ENCODE data around the gene REEP3.

REEP3 gene

GRCh38 chr10:63502832-63503231 is 18.4 kb upstream of the REEP3 start:
- Histone ChIP-seq H2AFZ (ENCODE audit: low read length) (no peak overlapping the region), H4K20me1 (ENCODE audit: insufficient read depth, low read length, poor library complexity, severe bottlenecking) (peaks cover 17% of the 10 kb centered on the region), H3K9ac (ENCODE audit: low read depth, low read length, poor library complexity, severe bottlenecking) (no peak overlapping the region), H3K79me2 (ENCODE audit: insufficient read depth, low read length) (peaks cover 72% of the 10 kb centered on the region), H3K36me3 (ENCODE audit: insufficient read depth, low read length) (peaks cover 6% of the 10 kb centered on the region; the same call in 1 of the 2 replicates), H3K9me2 (replicated peaks; ENCODE audit: low read depth, low read length) (no peaks in the 10 kb centered on the region), H3K27me3 (ENCODE audit: insufficient read depth, low read length, poor library complexity, severe bottlenecking) (no peaks in the 10 kb centered on the region), H3K9me3 (ENCODE audit: insufficient read depth, low read depth, low read length) (no peaks in the 10 kb centered on the region), H3K4me3 (ENCODE audit: low read length, poor library complexity, severe bottlenecking) (no peak overlapping the region), H3F3A (ENCODE audit: low read depth) (no peaks in the 10 kb centered on the region), H3K4me1 (ENCODE audit: insufficient read depth, low read length, poor library complexity, severe bottlenecking) (peaks cover 9% of the 10 kb centered on the region), H3K4me2 (ENCODE audit: low read depth, low read length, poor library complexity, severe bottlenecking) (no peak overlapping the region)
- TF ChIP-seq EZH2phosphoT487 (IDR thresholded peaks at IDR 0.05; ENCODE audit: borderline replicate concordance), result no peak
- no peak for TF ChIP-seq CTCF (conservative IDR thresholded peaks at IDR 0.05; ENCODE audit: low read length)

DNA sequence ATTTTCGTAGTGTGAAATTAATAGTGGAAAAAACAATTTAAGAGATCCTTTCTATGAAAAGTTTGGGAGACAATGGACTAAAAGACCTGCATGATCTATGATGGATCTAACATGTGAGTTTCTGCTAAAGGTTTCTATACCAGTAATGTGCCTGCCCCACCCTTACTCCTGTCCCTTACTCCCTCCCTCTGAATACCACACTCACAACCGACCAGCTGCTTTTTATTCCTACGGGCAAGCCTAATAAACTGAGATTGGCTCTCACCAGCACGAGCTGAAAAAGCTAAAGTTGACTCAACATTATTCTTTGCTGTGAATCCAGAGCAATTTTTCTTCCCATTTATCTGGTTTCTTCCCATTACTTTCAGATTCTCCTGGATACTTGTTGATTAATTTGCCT is 17.8 kb upstream of the REEP3 start:
- no peaks in the 10 kb centered on the region for H3K9me2 ChIP-seq (replicated peaks; ENCODE audit: low read depth, low read length)
- H3F3A ChIP-seq (ENCODE audit: low read depth), result no peaks in the 10 kb centered on the region
- H2AFZ ChIP-seq (ENCODE audit: low read length), result no peak overlapping the region
- peaks cover 69% of the 10 kb centered on the region for H3K79me2 ChIP-seq (ENCODE audit: insufficient read depth, low read length)
- no peaks in the 10 kb centered on the region for H3K27me3 ChIP-seq (ENCODE audit: insufficient read depth, low read length, poor library complexity, severe bottlenecking)
- peaks cover 17% of the 10 kb centered on the region for H4K20me1 ChIP-seq (ENCODE audit: insufficient read depth, low read length, poor library complexity, severe bottlenecking)
- H3K9ac ChIP-seq (ENCODE audit: low read depth, low read length, poor library complexity, severe bottlenecking), result no peak overlapping the region
- H3K4me1 ChIP-seq (ENCODE audit: insufficient read depth, low read length, poor library complexity, severe bottlenecking), result peaks cover 9% of the 10 kb centered on the region
- H3K9me3 ChIP-seq (ENCODE audit: insufficient read depth, low read depth, low read length), result no peaks in the 10 kb centered on the region
- H3K36me3 ChIP-seq (ENCODE audit: insufficient read depth, low read length), result peaks cover 6% of the 10 kb centered on the region; the same call in 1 of the 2 replicates
- TF ChIP-seq CTCF (conservative IDR thresholded peaks at IDR 0.05; ENCODE audit: low read length) (no peak), EZH2phosphoT487 (IDR thresholded peaks at IDR 0.05; ENCODE audit: borderline replicate concordance) (no peak)
- no peak overlapping the region for H3K4me3 ChIP-seq (ENCODE audit: low read length, poor library complexity, severe bottlenecking)
- no peak overlapping the region for H3K4me2 ChIP-seq (ENCODE audit: low read depth, low read length, poor library complexity, severe bottlenecking)

DNA sequence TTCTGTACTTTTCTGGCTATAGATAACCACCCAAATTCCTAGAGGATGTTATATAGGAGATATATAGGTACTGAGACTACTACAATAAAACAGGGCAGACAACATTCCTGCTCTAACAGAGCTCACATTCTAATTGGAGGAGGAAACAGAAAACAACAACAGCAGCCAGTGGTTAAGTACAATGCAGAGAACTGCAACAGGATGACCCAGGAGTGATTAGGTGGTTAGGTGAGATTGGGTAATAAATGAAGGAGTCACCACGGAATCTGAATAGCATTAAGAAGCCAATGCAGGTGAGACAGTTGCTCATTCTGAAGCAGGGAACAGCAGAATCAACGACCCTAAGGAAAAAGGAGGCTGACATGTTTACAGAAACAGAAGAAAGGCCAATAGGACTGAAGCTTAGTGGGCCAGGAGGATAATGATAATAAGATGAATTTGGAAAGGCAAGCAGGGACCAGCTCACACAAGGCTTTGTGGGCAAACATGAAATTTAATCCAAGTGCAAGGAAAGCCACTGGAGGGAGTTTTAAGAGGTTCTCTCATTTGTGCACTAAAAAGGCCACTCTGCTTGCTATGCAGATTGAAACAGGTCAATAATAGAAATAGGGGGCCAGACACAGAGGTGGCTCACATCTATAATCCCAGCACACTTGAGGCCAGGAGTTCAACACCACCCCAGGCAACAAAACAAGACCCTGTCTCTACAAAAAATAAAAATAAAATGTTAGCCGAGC is 16.9 kb upstream of the REEP3 start:
- H3K9ac ChIP-seq (ENCODE audit: low read depth, low read length, poor library complexity, severe bottlenecking), result no peak overlapping the region
- H4K20me1 ChIP-seq (ENCODE audit: insufficient read depth, low read length, poor library complexity, severe bottlenecking), result peaks cover 12% of the 10 kb centered on the region
- H3K36me3 ChIP-seq (ENCODE audit: insufficient read depth, low read length), result 0 out of 2 replicates have a peak, but pooled peaks cover under 1% of the 10 kb centered on the region
- no peak overlapping the region for H2AFZ ChIP-seq (ENCODE audit: low read length)
- H3K9me3 ChIP-seq (ENCODE audit: insufficient read depth, low read depth, low read length), result no peaks in the 10 kb centered on the region
- no peaks in the 10 kb centered on the region for H3K9me2 ChIP-seq (replicated peaks; ENCODE audit: low read depth, low read length)
- H3K4me3 ChIP-seq (ENCODE audit: low read length, poor library complexity, severe bottlenecking), result no peak overlapping the region
- H3K27me3 ChIP-seq (ENCODE audit: insufficient read depth, low read length, poor library complexity, severe bottlenecking), result no peaks in the 10 kb centered on the region
- no peaks in the 10 kb centered on the region for H3F3A ChIP-seq (ENCODE audit: low read depth)
- peaks cover 9% of the 10 kb centered on the region for H3K4me1 ChIP-seq (ENCODE audit: insufficient read depth, low read length, poor library complexity, severe bottlenecking)
- no peak overlapping the region for H3K4me2 ChIP-seq (ENCODE audit: low read depth, low read length, poor library complexity, severe bottlenecking)
- peaks cover 60% of the 10 kb centered on the region for H3K79me2 ChIP-seq (ENCODE audit: insufficient read depth, low read length)
- TF ChIP-seq CTCF (conservative IDR thresholded peaks at IDR 0.05; ENCODE audit: low read length) (no peak), EZH2phosphoT487 (IDR thresholded peaks at IDR 0.05; ENCODE audit: borderline replicate concordance) (no peak)

Measured in Loucy (cell line).